H9 (cell line): ENCODE measurements around the gene RGL1. TPM values are rescaled to one million over a fixed set of nuclear protein-coding genes. Genes with fewer than 3 reads are reported as not detected.
A peak's percentile ranks its signal among the peaks of the same experiment; 100 is the strongest.

Source experiments
- DNase-seq: peaks from one replicate; pipeline ENCODE4 v3.0.0-alpha.2; 2017
- H2AFZ ChIP-seq: one replicate; pipeline ENCODE4 v1.6.1; 2013; ENCODE audit warnings: mild to moderate bottlenecking, low read length, control low read depth, moderate library complexity
- H2AK5ac ChIP-seq: 2 replicates; pipeline ENCODE4 v1.6.1; 2013; ENCODE audit warnings: low read length, control low read depth, mixed read lengths; ENCODE audit not compliant: insufficient read length
- H2BK120ac ChIP-seq: one replicate; pipeline ENCODE4 v1.6.1; 2013; ENCODE audit warnings: low read depth, mild to moderate bottlenecking, low read length, control low read depth, inconsistent platforms; ENCODE audit not compliant: poor library complexity, severe bottlenecking
- H2BK12ac ChIP-seq: 2 replicates; pipeline ENCODE4 v1.6.1; 2013; ENCODE audit warnings: low read length, control low read depth, mixed read lengths, low read depth; ENCODE audit not compliant: insufficient read length
- H2BK15ac ChIP-seq: 2 replicates; pipeline ENCODE4 v1.6.1; 2013; ENCODE audit warnings: low read depth, low read length, control low read depth
- H2BK20ac ChIP-seq: one replicate; pipeline ENCODE4 v1.6.1; 2013; ENCODE audit warnings: low read depth, mild to moderate bottlenecking, low read length, control low read depth, inconsistent platforms; ENCODE audit not compliant: poor library complexity, severe bottlenecking
- H2BK5ac ChIP-seq: 2 replicates; pipeline ENCODE4 v1.6.1; 2013; ENCODE audit warnings: low read length, control low read depth, mixed read lengths; ENCODE audit not compliant: insufficient read length
- H3K14ac ChIP-seq: 2 replicates; pipeline ENCODE4 v1.6.1; 2013; ENCODE audit warnings: low read length, control low read depth; ENCODE audit not compliant: insufficient read depth
- H3K18ac ChIP-seq: 2 replicates; pipeline ENCODE4 v1.6.1; 2013; ENCODE audit warnings: low read depth, mild to moderate bottlenecking, mixed read lengths, low read length, control low read depth; ENCODE audit not compliant: insufficient read length
- H3K23ac ChIP-seq: 2 replicates; pipeline ENCODE4 v1.6.1; 2013; ENCODE audit warnings: low read length, control low read depth, mixed read lengths, low read depth; ENCODE audit not compliant: insufficient read length
- H3K23me2 ChIP-seq: 2 replicates; pipeline ENCODE4 v1.6.1; 2013; ENCODE audit warnings: low read depth, mild to moderate bottlenecking, mixed read lengths, low read length, control low read depth; ENCODE audit not compliant: insufficient read length, poor library complexity, severe bottlenecking
- H3K27ac ChIP-seq: 2 replicates; pipeline ENCODE4 v1.5.1; 2013; ENCODE audit warnings: low read length, control low read depth, mixed read lengths, low read depth; ENCODE audit not compliant: insufficient read length
- H3K27me3 ChIP-seq: 2 replicates; pipeline ENCODE4 v1.6.1; 2013; ENCODE audit warnings: low read length, control low read depth, inconsistent platforms; ENCODE audit not compliant: insufficient read depth
- H3K4ac ChIP-seq: 2 replicates; pipeline ENCODE4 v1.6.1; 2013; ENCODE audit warnings: low read depth, mild to moderate bottlenecking, control low read depth, inconsistent platforms, low read length, moderate library complexity
- H3K4me1 ChIP-seq: 2 replicates; pipeline ENCODE4 v1.6.1; 2013; ENCODE audit warnings: low read length, control low read depth, inconsistent platforms; ENCODE audit not compliant: insufficient read depth
- H3K4me2 ChIP-seq: 2 replicates; pipeline ENCODE4 v1.6.1; 2013; ENCODE audit warnings: low read length, control low read depth, mixed read lengths; ENCODE audit not compliant: insufficient read length, insufficient read depth
- H3K56ac ChIP-seq: 2 replicates; pipeline ENCODE4 v1.6.1; 2013; ENCODE audit warnings: low read depth, mild to moderate bottlenecking, mixed read lengths, low read length, control low read depth; ENCODE audit not compliant: insufficient read length
- H3K79me1 ChIP-seq: 2 replicates; pipeline ENCODE4 v1.6.1; 2013; ENCODE audit warnings: low read depth, mild to moderate bottlenecking, moderate library complexity, low read length, control low read depth, inconsistent platforms; ENCODE audit not compliant: insufficient read depth, poor library complexity, severe bottlenecking
- H3K79me2 ChIP-seq: 2 replicates; pipeline ENCODE4 v1.6.1; 2013; ENCODE audit warnings: low read length, control low read depth, inconsistent platforms; ENCODE audit not compliant: insufficient read depth
- H3K9ac ChIP-seq: 2 replicates; pipeline ENCODE4 v1.6.1; 2013; ENCODE audit warnings: low read length, control low read depth, mixed read lengths; ENCODE audit not compliant: insufficient read length; ENCODE audit errors: extremely low read depth
- H3K9me3 ChIP-seq: one replicate; pipeline ENCODE4 v1.6.1; 2013; ENCODE audit warnings: low read depth, low read length, inconsistent platforms; ENCODE audit not compliant: control insufficient read depth
- H3T11ph ChIP-seq: one replicate; pipeline ENCODE4 v1.6.1; 2013; ENCODE audit warnings: mild to moderate bottlenecking, low read length, control low read depth, inconsistent platforms
- H4K20me1 ChIP-seq: one replicate; pipeline ENCODE4 v1.6.1; 2013; ENCODE audit not compliant: control insufficient read depth, insufficient read length, insufficient read depth
- H4K5ac ChIP-seq: 2 replicates; pipeline ENCODE4 v1.6.1; 2013; ENCODE audit warnings: low read depth, mild to moderate bottlenecking, mixed read lengths, low read length, control low read depth; ENCODE audit not compliant: insufficient read length
- H4K8ac ChIP-seq: replicated peaks from 2 replicates; pipeline ENCODE4 v1.6.1; 2013; ENCODE audit warnings: low read length, control low read depth, mixed read lengths, low read depth; ENCODE audit not compliant: insufficient read length
- H4K91ac ChIP-seq: 2 replicates; pipeline ENCODE4 v1.6.1; 2013; ENCODE audit warnings: low read depth, mild to moderate bottlenecking, moderate library complexity, mixed read lengths, low read length, control low read depth; ENCODE audit not compliant: insufficient read length
- H3K27ac Mint-ChIP-seq, 3 experiments: 2 replicates in 2 of 3; 3 replicates in 1 of 3; pipeline ENCODE4 v1.8.0; 2020 to 2021; ENCODE audit warnings: mixed read lengths in 3 of 3, mild to moderate bottlenecking in 1 of 3, moderate library complexity in 1 of 3
- H3K27me3 Mint-ChIP-seq: 2 replicates; pipeline ENCODE4 v1.8.0; 2021; ENCODE audit warnings: low read depth, mild to moderate bottlenecking, moderate library complexity, mixed read lengths
- H3K36me3 Mint-ChIP-seq, 3 experiments: 2 replicates in 2 of 3; 3 replicates in 1 of 3; pipeline ENCODE4 v1.8.0; 2020 to 2021; ENCODE audit warnings: low read depth in 3 of 3, mixed read lengths in 3 of 3; ENCODE audit not compliant: insufficient read depth in 1 of 3
- H3K4me1 Mint-ChIP-seq, 2 experiments: 2 replicates each; pipeline ENCODE4 v1.8.0; 2020; ENCODE audit warnings: mixed read lengths in 2 of 2
- H3K4me3 Mint-ChIP-seq, 2 experiments: 2 replicates in 1 of 2; 3 replicates in 1 of 2; pipeline ENCODE4 v1.8.0; 2020 to 2021; ENCODE audit warnings: mild to moderate bottlenecking in 2 of 2, mixed read lengths in 2 of 2, moderate library complexity in 1 of 2
- H3K9me3 Mint-ChIP-seq, 2 experiments: 2 replicates in 1 of 2; 3 replicates in 1 of 2; pipeline ENCODE4 v1.8.0; 2020; ENCODE audit warnings: mild to moderate bottlenecking in 2 of 2, mixed read lengths in 2 of 2, moderate library complexity in 1 of 2
- CTCF ChIP-seq: fragments of 200-600 bp; sonication (generic); conservative IDR thresholded peaks from 3 replicates; pipeline ENCODE4 v1.8.0; 2021; ENCODE audit warnings: antibody characterized with exemption, mild to moderate bottlenecking
- WGBS: extraction: QIAGEN DNeasy Blood & Tissue Kit; methylation state at CpG from one replicate; pipeline ENCODE4 v1.1.7; 2013; ENCODE audit warnings: missing lambda C conversion rate, low lambda C conversion rate, mixed read lengths; ENCODE audit not compliant: insufficient read length; ENCODE audit errors: extremely low coverage; 5-methylcytosine and 5-hydroxymethylcytosine counted together
- total RNA-seq: library from RNA; stranded (reverse); gene quantifications from 2 replicates; pipeline ENCODE4 v1.2.1, GENCODE V29; 2021

Gene RGL1
- total RNA-seq, 1 experiment from 2014 or later = 1.4 TPM

GRCh38 chr1:183804387-183804786, 533 bp upstream of the RGL1 start:
- Histone ChIP-seq H2BK12ac (no peak overlapping the region), H4K5ac (no peak overlapping the region), H4K91ac (no peak overlapping the region), H4K20me1 (no peaks in the 10 kb centered on the region), H4K8ac (no peak overlapping the region), H3K4me1 (peaks cover 15% of the 10 kb centered on the region), H3K79me1 (no peaks in the 10 kb centered on the region), H3K56ac (no peak overlapping the region), H3K79me2 (no peaks in the 10 kb centered on the region), H2AFZ (no peak overlapping the region), H2BK15ac (no peak overlapping the region), H2BK5ac (no peak overlapping the region), H2BK120ac (no peak overlapping the region), H3K23ac (no peak overlapping the region), H3K18ac (no peak overlapping the region), H3K23me2 (peaks cover 11% of the 10 kb centered on the region), H3K4ac (no peak overlapping the region), H2AK5ac (no peak overlapping the region), H3K9me3 (no peaks in the 10 kb centered on the region), H3K27me3 (no peaks in the 10 kb centered on the region; the same call in 1 of the 2 replicates), H3K4me2 (peak overlapping the region; percentile 64), H3K27ac (no peak overlapping the region), H3K9ac (no peak overlapping the region), H3T11ph (no peak overlapping the region), H3K14ac (no peak overlapping the region), H2BK20ac (no peak overlapping the region)
- peaks cover 19 to 20% of the 10 kb centered on the region in 2 experiments for H3K4me1 Mint-ChIP-seq
- peaks cover 29% of the 10 kb centered on the region for H3K27me3 Mint-ChIP-seq
- WGBS = no CpG with 5 or more reads among the region's 5 CpGs
- DNase-seq = peak; percentile 41
- 0 out of 7 replicates have a peak, but pooled peaks cover 0 to 1% (median 0%) of the 10 kb centered on the region in 3 experiments for H3K36me3 Mint-ChIP-seq
- no peak overlapping the region for H3K27ac Mint-ChIP-seq
- no peak for TF ChIP-seq CTCF
- H3K9me3 Mint-ChIP-seq = peaks cover 6 to 8% of the 10 kb centered on the region in 2 experiments; a peak in 4 of 5 replicates
- H3K4me3 Mint-ChIP-seq = peak overlapping the region; percentile 76 to 92
